ENCODE results near the gene IPO4. TPM values are rescaled to one million over a fixed set of nuclear protein-coding genes. Genes with fewer than 3 reads are reported as not detected.

IPO4 gene
- total and polyA plus RNA-seq, 12 donors = 19.1 to 84.9 (median 42.8) TPM

GRCh38 chr14:24178399-24179178, 10.0 kb downstream of the IPO4 start:
- no peak for TF ChIP-seq CTCF (IDR thresholded peaks at IDR 0.05)
- no peak for TF ChIP-seq POLR2A (IDR thresholded peaks at IDR 0.05)
- H3K27me3 ChIP-seq = no peaks in the 10 kb centered on the region
- DNase-seq = no peak
- peak overlapping the region in 3 of 5 donors; percentile 89 to 92 (median 91) for H3K27ac ChIP-seq
- intact Hi-C loops (cut with DNase I) = no loop called here
- no peaks in the 10 kb centered on the region for H3K9me3 ChIP-seq (replicated peaks in 1 of 3)
- 80 to 97% (median 93%) methylated on average over 8 to 12 of the region's 12 CpGs for WGBS, 4 donors
- peaks cover 0 to 70% of the 10 kb centered on the region in 2 donors for H3K36me3 ChIP-seq (replicated peaks in 1 of 2)
- H3K4me1 ChIP-seq (replicated peaks in 1 of 2) = peaks cover 13 to 23% of the 10 kb centered on the region in 2 donors
- no peak overlapping the region for H3K4me3 ChIP-seq

- peaks cover 13 to 23% of the 10 kb centered on the region in 2 donors for H3K4me1 ChIP-seq (replicated peaks in 1 of 2)
- intact Hi-C loops (cut with DNase I) = no loop called here
- DNase-seq = no peak
- peaks cover 0 to 63% of the 10 kb centered on the region in 2 donors for H3K36me3 ChIP-seq (replicated peaks in 1 of 2)
- no peak for TF ChIP-seq POLR2A (IDR thresholded peaks at IDR 0.05)
- TF ChIP-seq CTCF (IDR thresholded peaks at IDR 0.05) = no peak
- 88 to 98% (median 93%) methylated on average over 6 to 14 of the region's 14 CpGs for WGBS, 4 donors
- H3K27me3 ChIP-seq = no peaks in the 10 kb centered on the region
- H3K27ac ChIP-seq = no peak overlapping the region
- no peaks in the 10 kb centered on the region for H3K9me3 ChIP-seq (replicated peaks in 1 of 3)
- no peak overlapping the region for H3K4me3 ChIP-seq
Measured at GRCh38 chr14:24177891-24178290, 10.7 kb downstream of the IPO4 start.

- no peak for TF ChIP-seq POLR2A (IDR thresholded peaks at IDR 0.05)
- Histone ChIP-seq H3K36me3 (replicated peaks in 1 of 2) (peaks cover 0 to 57% of the 10 kb centered on the region in 2 donors), H3K9me3 (replicated peaks in 1 of 3) (no peaks in the 10 kb centered on the region), H3K4me1 (replicated peaks in 1 of 2) (peaks cover 13 to 23% of the 10 kb centered on the region in 2 donors), H3K4me3 (no peak overlapping the region), H3K27ac (no peak overlapping the region), H3K27me3 (no peaks in the 10 kb centered on the region)
- no peak for DNase-seq
- intact Hi-C loops (cut with DNase I) = no loop called here
- WGBS, 4 donors = 89 to 93% (median 91%) methylated on average over 11 to 12 of the region's 12 CpGs
Measured at GRCh38 chr14:24177041-24177825, 11.4 kb downstream of the IPO4 start.

GRCh38 chr14:24176599-24176998, 12.0 kb downstream of the IPO4 start:
- no peak for DNase-seq
- H3K4me3 ChIP-seq = no peak overlapping the region
- H3K4me1 ChIP-seq (replicated peaks in 1 of 2) = peaks cover 13 to 23% of the 10 kb centered on the region in 2 donors
- TF ChIP-seq CTCF (IDR thresholded peaks at IDR 0.05) (no peak), POLR2A (IDR thresholded peaks at IDR 0.05) (no peak)
- intact Hi-C loops (cut with DNase I) = no loop called here
- no peak overlapping the region for H3K27ac ChIP-seq
- H3K9me3 ChIP-seq (replicated peaks in 1 of 3) = no peaks in the 10 kb centered on the region
- H3K27me3 ChIP-seq = no peaks in the 10 kb centered on the region
- peaks cover 0 to 50% of the 10 kb centered on the region in 2 donors for H3K36me3 ChIP-seq (replicated peaks in 1 of 2)
- 90 to 97% (median 94%) methylated on average over 5 of the region's 5 CpGs for WGBS, 4 donors
